ENCODE measurements around the gene PLCH2.

Gene PLCH2

DNA sequence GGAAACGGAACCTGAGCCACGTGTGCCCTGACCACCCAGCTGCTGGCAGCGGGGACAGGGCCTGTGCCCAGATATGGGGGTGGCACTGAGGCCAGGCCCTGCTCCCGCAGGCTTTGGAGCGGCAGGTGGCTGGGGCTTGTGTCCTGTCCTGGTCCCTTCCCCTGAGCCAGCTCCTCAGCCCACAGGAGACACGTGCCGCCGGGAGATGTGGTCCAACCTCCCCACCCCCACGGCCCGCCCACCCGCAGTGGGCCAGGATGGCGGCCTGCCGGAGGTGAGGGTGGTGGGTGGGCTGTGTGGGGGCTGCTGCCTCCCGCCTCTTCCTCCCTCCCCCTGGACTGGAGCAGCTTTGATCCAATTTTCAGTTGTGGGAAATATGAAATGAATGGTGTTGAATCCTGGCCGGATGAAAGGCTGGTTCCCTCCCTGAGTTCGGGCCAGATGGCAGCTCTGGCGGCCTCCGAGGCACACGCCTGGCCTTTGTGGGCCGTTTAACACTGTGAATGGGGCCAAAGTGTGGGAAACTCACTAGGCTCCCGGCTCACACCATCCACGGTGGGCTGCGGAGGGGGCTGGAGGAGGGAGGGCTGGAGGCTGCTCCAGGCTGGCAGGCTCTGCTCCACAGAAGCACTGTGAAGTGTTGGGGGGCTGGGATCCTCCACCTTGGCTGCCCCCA is 56.5 kb downstream of the PLCH2 start:
- no peak for DNase-seq

DNA sequence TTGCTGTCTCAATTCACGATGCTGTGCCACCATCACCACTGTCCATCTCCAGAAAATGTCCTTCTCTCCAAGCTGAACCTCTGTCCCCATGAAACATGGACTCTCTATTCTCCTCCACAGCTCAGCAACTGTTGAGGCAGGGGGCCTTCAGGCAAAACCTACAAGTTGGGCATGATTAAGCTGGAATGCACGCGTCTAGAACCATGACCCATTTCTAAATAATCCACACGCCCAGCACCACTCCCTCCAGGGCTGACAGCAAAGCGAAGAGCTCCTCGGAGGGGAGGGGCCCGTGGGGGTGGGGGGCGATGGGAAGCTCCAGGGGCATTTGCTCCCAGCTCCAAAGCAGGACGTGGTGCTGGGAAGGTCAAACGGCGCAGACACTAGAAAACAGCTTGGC is 57.3 kb downstream of the PLCH2 start:
- no peak for DNase-seq

DNA sequence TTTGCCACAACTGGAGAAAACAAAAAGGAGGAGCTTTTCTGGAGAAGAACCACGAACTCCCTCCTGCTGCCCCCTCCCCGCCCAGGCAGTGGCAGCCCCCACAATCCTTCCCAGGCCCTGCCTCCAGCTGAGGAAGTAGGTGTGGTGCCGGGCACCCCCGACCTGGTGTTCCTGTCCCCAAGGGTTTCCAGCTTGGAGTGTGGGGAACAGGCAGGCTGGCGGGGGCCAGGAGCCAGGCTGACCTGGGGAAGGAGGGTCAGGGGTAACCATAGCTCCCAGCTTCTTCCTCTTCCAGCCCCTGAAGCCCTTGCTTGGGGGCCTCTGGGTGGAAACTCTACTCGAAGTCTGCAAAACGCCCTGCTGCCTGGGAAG is 58.2 kb downstream of the PLCH2 start:
- no peak for DNase-seq

DNA sequence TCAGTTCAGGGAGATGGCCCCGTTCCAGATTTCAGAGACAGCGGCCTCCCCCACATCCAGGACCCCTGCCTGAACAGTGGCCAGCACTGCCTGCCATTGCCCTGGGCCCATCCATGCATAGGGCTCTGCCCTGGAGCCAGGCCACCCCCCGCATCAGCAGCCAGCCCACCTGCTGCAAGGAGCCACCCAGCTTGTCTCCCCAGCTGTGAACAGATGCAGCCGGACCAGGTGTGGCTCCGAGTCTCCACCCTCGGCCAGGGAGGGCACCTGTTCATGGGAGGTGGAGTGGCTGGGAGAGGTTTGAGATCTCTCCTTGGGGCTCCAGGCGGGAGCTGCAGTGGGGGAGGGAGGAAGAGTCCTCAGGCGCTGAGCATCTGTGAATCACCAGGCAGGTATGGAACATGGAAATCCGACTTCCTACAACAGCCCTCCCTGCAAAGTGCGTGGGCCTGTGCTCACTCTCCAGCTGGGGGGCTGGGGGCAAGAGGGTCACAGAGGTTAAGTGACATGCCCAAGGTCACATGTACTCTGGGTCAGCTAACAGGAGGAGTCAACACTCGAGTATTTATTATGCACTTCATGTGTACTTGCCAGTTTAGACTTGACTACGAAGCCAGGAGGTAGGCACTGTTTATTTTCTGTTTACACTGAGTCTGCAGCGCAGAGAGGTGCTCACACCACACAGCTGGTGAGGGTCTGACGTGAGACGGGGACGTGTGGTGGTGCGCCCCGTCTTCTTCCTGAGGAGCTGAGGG is 58.8 kb downstream of the PLCH2 start:
- DNase-seq = peak; percentile 96

DNA sequence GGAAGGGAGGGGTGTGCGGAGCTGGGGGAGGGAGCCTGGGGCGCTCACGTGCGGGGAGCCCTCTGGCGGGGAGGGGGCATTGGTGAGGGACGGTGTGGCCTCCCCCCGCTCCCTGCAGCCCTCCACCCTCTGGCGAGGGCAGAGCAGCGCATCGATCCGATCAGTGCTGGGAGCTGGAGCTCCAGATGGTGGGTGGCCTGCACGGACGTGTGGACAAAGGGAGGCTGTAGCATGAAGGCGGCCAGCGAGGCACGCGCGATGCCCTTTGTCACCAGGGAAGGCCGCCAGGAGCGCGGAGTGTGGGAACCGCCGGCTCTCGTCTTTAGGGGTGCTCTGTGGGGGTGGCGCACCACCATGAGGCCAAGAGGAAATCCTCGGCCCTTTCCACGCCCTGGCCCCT is 59.4 kb downstream of the PLCH2 start:
- DNase-seq = no peak

DNA sequence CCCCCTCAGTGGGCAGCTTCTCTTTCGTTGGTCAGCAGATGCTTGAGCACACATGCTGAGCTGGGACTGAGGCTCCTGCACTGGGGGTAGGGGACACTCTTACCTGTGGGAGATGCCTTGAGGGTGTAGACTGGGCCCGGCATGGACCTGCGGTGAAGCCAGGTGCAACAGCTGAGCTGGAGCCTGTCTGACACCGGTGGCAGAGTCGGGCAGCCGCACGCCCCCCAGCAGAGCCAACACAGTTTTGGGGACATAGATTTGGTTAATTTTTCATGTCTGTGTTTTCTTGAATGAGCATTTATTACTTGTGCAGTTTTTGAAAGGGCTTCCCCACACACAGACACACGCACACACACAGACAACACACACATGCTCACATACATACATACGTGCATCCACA is 59.9 kb downstream of the PLCH2 start:
- DNase-seq = no peak

DNA sequence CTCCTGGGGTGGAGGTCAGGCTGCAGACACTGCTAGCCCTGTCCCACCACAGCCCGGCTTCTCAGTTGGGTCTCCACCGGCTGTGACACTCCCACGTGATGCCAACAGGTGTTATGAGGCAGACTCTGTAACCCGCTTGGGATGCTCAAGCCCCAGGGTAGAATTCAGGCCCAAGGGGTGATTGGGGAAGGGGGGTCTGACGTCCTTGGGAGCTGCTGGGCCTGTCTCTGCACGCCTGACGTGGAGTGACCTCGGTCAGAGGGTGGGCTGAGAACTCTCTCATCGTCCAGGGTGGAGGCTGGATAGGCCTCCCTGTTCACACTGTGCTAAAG is 61.7 kb downstream of the PLCH2 start:
- no peak for DNase-seq

DNA sequence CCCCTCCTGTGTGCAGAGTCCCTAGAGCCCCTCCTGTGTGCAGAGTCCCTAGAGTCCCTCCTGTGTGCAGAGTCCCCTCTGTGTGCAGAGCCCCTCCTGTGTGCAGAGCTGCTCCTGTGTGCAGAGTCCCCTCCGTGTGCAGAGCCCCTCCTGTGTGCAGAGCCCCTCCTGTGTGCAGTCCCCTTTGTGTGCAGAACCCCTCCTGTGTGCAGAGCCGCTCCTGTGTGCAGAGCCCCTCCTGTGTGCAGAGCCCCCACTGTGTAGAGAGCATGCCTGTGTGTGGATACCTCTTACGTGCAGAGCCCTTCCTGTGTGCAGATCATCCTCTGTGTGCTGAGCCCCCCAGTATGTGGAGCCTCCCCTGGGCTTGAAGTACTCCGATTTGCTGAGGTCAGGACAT is 62.3 kb downstream of the PLCH2 start:
- DNase-seq = no peak

DNA sequence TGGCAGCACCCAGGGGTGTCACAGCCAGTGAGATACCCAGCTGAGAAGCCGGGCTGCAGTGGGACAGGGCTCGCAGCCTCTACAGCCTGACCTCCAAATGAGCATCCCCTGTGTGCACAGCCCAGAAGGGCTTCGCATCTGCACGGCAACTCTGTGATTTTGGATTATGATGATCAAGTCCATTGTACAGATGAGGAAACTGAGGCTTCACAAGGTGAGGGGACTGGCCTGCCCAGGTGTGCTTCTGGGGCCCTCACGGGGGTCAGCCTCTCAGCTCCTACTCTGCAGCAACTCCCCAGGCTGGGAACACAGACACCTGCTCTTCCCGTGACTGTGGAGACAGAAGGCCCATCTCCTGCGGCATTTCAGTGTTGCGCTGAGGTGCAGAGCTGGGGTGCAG is 62.8 kb downstream of the PLCH2 start:
- DNase-seq = no peak

DNA sequence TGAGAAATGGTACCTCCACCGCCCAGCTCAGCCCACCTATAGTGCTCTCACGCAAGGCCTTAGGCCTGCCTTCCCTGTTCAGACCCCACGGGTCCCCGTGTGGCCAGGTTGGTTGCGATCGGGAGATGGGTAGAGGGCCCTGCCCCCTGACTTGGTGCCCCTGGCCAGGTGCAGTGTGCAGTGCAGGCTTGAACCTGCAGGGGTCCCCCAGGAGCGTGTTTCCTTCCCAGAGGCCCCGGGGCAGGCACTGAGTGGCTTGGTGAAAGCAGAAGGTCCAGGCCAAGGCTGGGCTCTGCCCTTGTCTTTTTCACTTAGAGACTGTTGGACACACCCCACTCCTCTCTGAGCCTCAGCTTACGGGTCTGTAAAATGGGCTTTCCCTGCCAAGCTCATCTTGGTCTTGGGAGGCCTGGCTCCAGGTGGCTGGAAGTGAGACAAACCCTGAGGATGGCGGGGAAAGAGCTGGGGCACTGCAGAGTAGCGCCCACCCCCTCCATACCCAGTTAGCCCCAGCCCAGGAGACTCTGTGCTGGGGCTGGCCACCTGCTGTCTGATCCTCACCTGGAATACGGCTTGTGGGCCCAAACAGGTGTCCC is 63.3 kb downstream of the PLCH2 start:
- DNase-seq = no peak

DNA sequence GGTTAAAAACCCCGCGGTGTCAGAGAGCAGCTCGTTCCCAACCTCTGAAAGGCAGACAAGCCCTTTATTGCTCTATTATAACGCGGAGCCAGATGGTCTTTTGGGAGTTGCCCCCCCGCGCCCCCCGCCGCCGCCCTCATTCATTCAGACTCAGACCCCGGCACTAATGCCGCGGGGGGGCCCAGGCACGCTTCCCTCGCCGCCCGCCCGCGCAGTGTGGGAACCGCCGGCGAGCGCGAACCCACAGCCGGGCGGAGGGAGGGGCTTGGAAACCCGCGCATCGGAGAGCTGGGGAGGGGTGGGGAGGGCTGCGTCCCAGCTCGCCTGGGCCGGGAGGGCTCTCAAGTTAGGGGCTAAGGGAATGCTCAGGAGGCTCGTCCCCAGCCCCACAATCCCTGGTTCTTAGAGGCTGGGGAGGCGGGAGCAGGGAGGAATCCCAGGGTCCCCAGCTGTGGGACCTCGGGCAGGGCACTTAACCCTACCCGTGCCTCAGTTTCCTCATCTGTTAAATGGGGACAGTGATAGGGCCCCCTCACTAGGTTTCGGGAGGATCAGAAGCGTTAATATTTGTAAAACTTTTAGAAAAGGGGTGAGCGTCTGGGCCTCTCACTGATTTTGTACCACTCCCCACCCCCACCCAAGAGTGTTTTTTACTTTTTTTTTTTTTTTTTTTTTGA is 64.9 kb downstream of the PLCH2 start:
- no peak for DNase-seq

DNA sequence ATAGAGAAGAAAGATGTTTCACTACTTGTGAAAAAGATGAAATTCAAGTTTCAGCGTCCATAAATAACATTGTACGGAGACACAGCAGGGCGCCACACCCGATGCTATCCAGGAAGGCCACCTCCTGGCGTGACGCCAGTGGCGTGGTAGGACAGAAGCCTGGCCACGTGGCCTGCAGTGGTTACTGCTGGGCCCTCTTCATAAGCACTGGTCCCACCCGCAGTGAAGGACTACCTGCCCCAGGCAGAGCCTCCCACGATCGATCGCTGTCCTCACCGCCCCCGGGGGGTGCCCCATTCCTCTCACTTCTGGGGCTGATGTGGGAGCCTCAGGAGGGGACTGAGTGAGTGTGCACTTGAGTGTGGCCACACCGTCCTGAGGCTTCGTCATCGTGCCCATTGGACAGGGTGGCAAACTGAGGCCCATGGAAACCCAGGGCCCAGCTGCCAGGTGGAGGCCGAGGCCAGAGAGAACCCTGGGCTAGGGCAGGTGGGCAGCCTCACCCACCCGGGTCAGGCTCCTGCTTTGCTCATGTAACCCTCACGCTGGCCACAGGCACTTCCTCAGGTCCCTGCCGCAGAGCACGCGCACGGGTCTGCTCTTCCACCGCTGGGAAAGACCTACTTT is 65.6 kb downstream of the PLCH2 start:
- DNase-seq = no peak

DNA sequence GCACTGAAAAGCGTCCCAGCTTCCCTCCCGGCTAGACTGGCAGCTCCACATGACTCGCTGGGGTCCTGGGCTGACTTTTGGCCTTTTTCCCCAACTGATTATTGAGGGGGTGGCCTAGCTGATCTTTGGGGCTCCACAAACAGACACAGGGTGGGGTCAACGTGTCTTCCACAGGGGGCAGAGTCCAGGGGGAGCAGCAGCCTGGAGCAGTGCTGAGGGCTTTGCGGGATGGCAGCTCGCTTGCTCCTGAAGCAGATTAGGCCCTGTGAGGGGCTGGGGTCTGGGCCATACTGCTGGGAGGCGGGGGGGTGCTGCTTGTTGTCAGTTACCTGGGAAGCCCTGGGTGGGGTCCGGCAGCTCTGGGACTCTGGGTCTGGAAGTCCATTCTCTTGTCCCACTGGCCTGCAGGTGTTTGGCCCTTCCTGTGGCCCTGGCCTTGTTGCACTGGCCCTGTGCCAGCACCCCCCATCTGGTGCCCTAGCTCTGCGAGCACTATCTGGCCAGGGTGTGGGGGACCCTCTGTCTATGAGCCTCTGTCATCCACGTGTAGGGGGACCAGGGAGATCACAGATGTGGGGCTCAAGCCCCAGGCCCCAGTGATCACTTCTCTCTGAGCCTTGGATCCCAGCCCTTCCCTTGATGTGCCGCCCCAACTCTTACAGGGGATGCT is 66.3 kb downstream of the PLCH2 start:
- no peak for DNase-seq

DNA sequence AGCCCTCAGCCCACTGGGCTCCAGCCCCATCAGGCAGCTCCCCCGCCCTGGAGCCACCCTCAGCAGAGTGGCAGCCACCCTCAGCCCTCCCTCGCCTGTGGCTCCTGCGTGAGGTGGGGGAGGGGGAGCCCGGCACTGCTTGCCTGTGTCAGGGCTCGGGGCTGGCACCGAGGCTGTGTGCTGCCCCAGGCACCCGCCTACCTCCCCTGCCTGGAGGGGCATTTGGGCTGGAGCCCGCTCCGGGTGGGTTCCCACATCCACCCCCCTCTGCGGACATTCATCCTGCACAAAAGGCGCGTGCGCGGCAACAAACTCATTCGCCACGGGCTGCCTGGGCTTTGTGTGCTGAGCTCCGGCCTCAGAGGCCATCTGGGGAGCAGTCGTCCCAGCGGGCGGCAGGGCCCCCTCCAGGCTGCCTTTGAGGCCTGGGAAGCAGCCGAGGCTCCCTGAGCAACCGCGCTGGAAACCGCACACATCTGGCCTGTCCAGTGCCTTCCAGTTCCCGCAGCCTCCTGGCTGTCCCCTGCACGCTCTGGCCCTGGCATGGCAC is 67.5 kb downstream of the PLCH2 start:
- DNase-seq = no peak

DNA sequence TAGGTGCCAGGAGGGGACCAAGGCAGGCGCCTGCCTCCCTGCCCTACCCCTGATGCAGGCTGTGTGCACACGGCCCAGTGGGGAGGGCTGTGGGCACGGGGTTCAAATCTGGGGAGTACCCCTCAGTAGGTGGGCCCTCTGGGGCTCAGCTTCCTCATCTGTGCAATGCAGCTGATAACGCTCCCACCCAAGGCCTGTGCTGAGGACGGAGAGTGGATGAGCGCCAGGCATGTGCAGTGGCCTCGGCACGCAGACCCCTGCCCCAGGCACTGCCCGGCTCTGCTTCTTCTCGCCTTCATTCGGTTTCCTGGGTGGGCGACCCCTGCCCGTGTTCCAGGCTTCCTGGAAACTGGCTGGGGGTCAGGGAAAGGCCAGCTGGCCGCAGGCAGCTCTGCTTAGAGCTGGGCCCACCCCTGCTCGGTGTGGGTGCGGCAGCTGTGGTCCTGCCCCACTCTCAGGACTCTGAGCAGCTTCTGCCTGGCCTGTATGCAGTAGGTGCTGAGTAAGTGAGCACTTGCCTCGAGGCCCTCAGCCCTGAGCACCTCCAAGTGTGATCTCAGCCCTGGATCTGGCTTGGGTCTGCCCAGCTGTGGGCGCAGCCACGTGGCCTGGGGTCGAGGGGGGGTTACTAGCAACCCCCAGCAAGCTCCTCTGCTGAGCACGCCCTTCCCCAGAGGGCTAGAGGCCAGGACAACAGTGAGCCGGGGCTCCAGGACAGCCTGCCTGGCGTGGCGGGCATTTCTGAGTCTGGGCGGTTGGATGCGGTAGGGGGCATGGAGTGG is 68.2 kb downstream of the PLCH2 start:
- DNase-seq = no peak

DNA sequence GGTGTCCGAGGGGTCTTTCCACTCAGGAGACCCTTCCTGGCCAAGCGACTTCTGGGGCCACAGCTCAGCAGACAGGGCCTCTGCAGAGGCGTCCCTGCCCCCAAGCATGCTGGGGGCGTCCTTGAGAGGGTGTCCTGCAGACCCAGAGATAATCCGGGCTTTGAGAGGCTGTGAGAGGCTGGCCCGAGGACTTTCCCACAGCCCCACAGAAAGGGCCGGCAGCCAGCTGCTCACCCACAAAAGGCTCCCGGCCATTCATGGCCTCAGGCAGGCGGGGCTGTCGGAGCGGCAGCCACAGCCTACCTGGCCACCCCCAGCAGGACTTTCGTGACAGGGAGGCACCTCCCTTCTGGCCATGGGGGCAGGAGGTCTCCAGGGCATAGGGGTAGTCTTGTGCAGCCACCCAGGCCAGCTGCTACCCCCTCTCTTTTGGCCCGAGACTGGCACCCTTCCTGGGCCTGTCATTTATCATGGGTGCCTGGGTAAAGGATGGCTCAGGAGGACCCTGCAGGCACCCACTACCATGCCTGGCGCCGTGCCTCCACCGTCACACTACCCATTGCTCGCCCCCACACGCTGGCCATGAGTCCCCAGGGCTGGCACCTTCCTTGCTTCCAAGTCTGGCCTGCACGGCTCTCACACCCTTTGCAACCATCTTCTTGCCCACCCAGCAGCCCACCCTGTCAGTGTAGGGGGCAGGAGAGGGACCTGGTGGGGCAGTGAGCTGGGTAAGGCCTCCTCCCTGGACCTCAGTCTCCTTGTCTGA is 69.0 kb downstream of the PLCH2 start:
- no peak for DNase-seq

DNA sequence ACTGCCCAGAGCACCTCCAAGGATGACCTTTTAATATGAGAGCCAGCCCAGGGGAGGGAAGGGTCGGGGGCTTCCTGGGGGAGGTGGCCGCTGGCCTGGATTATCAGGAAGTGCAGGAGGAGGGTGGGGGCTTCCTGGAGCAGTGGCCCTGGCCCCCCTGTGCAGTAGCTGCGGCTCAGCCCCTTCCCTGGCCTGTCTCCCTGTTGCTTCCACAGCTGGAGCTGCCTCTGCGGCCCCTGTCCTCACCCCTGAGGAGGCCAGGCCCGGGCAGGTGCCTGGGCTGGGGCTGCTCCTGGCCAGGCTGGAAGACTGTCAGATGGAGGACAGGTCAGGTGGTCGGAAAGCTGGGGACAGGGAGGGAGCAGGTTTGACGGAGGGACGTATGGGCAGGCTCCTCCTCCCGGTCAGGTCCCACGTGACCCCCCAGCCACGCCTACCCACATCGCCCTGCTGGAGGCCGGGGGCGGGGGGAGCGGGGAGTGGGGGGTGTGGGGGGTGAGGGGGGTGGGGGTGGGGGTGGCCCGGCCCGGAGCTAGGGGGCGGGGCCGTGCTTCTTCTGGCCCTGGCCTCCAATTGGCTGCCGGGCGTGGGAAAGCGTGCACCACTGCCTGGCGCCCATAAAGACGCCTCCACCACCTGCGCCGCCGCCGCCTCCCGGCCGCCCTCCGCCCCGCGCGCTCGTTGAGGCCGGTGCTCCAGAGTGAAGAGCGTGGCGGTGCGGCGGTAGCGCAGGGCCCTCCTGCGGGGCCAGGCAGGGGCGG is 69.8 kb downstream of the PLCH2 start:
- DNase-seq = peak; percentile 93

DNA sequence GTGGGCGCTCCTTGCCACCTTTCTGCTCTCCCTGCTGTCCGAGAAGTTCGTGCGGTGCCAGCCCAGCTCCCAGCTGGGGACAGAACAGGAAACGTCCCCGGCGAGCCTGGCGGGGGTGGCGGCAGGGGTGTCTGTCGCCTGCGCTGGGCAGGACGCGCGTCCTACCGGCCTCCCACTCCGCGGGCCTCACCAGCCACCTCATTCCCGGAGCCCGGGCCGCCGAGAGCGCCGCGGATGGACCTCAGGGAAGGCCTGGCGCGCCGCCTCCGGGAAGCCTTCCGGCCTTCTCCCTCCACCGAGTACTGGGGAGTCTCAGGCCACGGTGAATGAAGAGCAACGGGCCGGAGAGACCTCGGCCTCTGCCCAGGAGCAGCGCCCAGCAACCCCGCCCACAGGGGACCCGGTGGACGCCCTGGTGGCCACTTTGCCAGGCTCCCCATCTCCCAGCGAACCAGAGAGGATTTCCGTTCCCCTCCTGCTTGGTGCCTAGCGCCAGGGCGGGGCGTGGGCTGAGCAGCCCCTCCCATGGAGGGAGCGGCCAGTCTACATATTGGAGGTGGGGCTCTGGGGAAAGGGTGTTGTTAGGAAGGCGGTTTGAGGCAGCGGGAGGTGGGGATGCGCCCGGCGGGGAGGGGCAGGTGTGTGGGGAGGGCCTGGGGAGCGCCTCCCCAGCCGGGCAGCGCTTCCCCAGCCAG is 70.6 kb downstream of the PLCH2 start:
- DNase-seq = peak; percentile 91

DNA sequence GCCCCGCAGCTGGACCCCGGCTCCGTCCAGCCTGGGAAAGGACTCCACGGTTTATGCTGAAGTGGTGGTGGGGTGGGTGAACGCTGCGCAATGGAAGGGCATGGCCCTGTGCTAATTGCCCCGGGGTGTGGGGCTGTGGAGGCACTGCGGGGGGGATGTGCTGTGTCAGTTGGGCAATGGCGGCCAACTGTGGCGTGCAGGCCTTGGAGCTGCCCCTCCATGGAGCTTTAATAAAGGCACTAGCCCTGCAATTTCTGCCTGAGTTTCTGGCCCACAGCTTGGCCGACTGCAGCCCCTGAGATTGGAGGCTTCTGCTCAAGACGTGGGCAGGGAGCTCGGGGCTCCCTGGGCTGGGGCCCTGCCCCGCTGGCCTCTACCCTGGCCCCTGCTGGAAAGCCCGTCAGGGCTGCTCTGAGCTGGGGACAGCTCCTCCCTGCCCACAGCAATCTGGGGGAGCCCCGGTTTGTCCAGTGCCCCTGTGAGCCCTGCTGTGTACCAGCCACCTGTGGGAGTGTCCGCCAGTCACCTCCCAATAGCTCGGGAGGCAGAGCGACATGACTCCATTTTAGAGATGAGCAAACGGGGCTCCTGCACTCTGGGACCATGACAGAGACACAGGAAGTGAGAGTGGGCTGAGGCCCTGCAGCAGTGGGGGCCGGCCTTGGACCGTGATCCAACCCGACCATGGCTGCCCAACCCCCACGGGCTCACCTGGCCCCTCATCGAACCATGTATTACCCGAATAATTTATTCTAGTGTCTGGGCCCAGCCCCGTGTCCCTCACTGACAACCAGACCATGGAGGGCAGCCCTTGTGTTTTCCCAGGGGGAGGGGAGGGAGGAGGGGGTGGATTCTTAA is 71.3 kb downstream of the PLCH2 start:
- peak; percentile 68 for DNase-seq
